Calu3 (cell line): ENCODE measurements around the gene MRPS25. TPM values are rescaled to one million over a fixed set of nuclear protein-coding genes. Genes with fewer than 3 reads are reported as not detected.
A peak's percentile ranks its signal among the peaks of the same experiment; 100 is the strongest.

Experiments
- BruUV-seq: library from RNA; stranded (reverse); fragments of 400-500 nt; replicated peaks from 2 replicates; lab custom pipeline; 2021; lab: Mats Ljungman, UMichigan
- CTCF ChIA-PET: fragments of 300-600 bp; sonication (Branson Sonifier 250); formaldehyde crosslinking; loops from one replicate; lab custom pipeline; 2022; ENCODE audit warnings: antibody characterized with exemption; lab: Charles Lee
- DNase-seq: peaks from one replicate; pipeline ENCODE4 v3.0.0; 2022
- H3K27ac Mint-ChIP-seq: one replicate; pipeline ENCODE4 v1.8.0; 2022; ENCODE audit warnings: mixed read lengths; ENCODE audit not compliant: unreplicated experiment
- H3K27me3 Mint-ChIP-seq: one replicate; pipeline ENCODE4 v1.8.0; 2022; ENCODE audit warnings: mixed read lengths; ENCODE audit not compliant: unreplicated experiment
- H3K36me3 Mint-ChIP-seq: one replicate; pipeline ENCODE4 v1.8.0; 2022; ENCODE audit warnings: mild to moderate bottlenecking, moderate library complexity, mixed read lengths; ENCODE audit not compliant: insufficient read depth, unreplicated experiment
- H3K4me1 Mint-ChIP-seq: one replicate; pipeline ENCODE4 v1.8.0; 2022; ENCODE audit warnings: mild to moderate bottlenecking, low read depth, mixed read lengths; ENCODE audit not compliant: unreplicated experiment
- H3K4me3 Mint-ChIP-seq: one replicate; pipeline ENCODE4 v1.8.0; 2022; ENCODE audit warnings: mild to moderate bottlenecking, low read depth, moderate library complexity, mixed read lengths; ENCODE audit not compliant: unreplicated experiment
- H3K9me3 Mint-ChIP-seq: one replicate; pipeline ENCODE4 v1.8.0; 2022; ENCODE audit warnings: low read depth, mixed read lengths; ENCODE audit not compliant: unreplicated experiment
- CTCF ChIP-seq: fragments of 200-600 bp; IDR thresholded peaks from one replicate; pipeline ENCODE4 v1.8.0; 2022; ENCODE audit warnings: antibody characterized with exemption; ENCODE audit not compliant: unreplicated experiment
- intact Hi-C: fragments of 100-400 bp; cut with micrococcal nuclease; formaldehyde crosslinking; loops from one replicate; pipeline ENCODE4 v1.10.0; 2022; ENCODE audit not compliant: unreplicated experiment
- total RNA-seq: library from RNA; stranded (reverse); gene quantifications from 2 replicates; pipeline ENCODE4 v1.2.3, GENCODE V29; 2022

MRPS25 gene
- total RNA-seq, 1 experiment from 2014 or later = 51.8 TPM

- intact Hi-C loops = no loop called here
- H3K4me3 Mint-ChIP-seq = no peak overlapping the region
- H3K9me3 Mint-ChIP-seq = no peaks in the 10 kb centered on the region
- CTCF ChIA-PET = no interaction called here
- DNase-seq = no peak
- no TSS peak for BruUV-seq
- H3K4me1 Mint-ChIP-seq = no peaks in the 10 kb centered on the region
- H3K27me3 Mint-ChIP-seq = no peaks in the 10 kb centered on the region
- H3K27ac Mint-ChIP-seq = no peak overlapping the region
- TF ChIP-seq CTCF = no peak
- no peaks in the 10 kb centered on the region for H3K36me3 Mint-ChIP-seq
Observed at GRCh38 chr3:15071699-15072098, 6.6 kb upstream of the MRPS25 start.

DNA sequence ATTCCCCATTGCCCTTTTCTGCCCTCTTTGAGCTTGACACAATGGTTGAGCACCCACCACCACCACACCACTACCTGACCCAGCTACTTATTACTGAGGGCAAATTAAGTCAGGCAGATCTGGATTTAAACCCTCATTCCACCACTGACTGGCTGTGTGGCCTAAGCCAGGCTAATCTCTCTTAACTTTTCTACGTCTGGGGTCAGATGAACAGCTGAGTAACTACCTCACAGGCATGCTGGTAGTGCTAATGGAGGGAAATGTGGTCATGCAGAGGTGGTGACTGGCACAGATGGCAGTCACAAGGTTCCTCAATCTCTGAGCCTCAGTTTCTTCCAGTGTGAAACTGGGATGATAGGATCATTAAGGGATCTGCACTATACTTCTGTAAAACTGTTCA, 4.3 kb upstream of the MRPS25 start:
- no peaks in the 10 kb centered on the region for H3K27me3 Mint-ChIP-seq
- H3K9me3 Mint-ChIP-seq = no peaks in the 10 kb centered on the region
- H3K4me3 Mint-ChIP-seq = no peak overlapping the region
- no peak for DNase-seq
- intact Hi-C loops = loop anchor here (5.0 kb wide), 1 partner anchor 142 kb away; no protein-coding TSS in a partner anchor
- BruUV-seq = no TSS peak
- H3K27ac Mint-ChIP-seq = no peak overlapping the region
- TF ChIP-seq CTCF = no peak
- H3K36me3 Mint-ChIP-seq = peaks cover 11% of the 10 kb centered on the region
- H3K4me1 Mint-ChIP-seq = no peaks in the 10 kb centered on the region
- CTCF ChIA-PET = no interaction called here

GRCh38 chr3:15066467-15066866, 1.4 kb upstream of the MRPS25 start:
- H3K4me3 Mint-ChIP-seq = no peak overlapping the region
- H3K9me3 Mint-ChIP-seq = no peaks in the 10 kb centered on the region
- H3K27me3 Mint-ChIP-seq = no peaks in the 10 kb centered on the region
- no TSS peak for BruUV-seq
- TF ChIP-seq CTCF = no peak
- peaks cover 14% of the 10 kb centered on the region for H3K4me1 Mint-ChIP-seq
- no peak for DNase-seq
- CTCF ChIA-PET = no interaction called here
- H3K27ac Mint-ChIP-seq = no peak overlapping the region
- peaks cover 17% of the 10 kb centered on the region for H3K36me3 Mint-ChIP-seq
- intact Hi-C loops = loop anchor here (5.0 kb wide), 1 partner anchor 139 kb away; no protein-coding TSS in a partner anchor

- CTCF ChIA-PET = interaction anchor here (0.8 to 1.7 kb wide), 2 partner anchors 14 to 21 kb away, joined by 3 to 8 read pairs; no protein-coding TSS in a partner anchor
- Mint-ChIP-seq H3K36me3 (peaks cover 17% of the 10 kb centered on the region), H3K4me1 (peaks cover 14% of the 10 kb centered on the region), H3K27me3 (no peaks in the 10 kb centered on the region), H3K9me3 (no peaks in the 10 kb centered on the region), H3K27ac (peak overlapping the region; percentile 77), H3K4me3 (peak overlapping the region; percentile 92)
- no TSS peak for BruUV-seq
- TF ChIP-seq CTCF = no peak
- intact Hi-C loops = loop anchor here (5.0 kb wide), 1 partner anchor 138 kb away; no protein-coding TSS in a partner anchor
- DNase-seq = no peak
Observed at GRCh38 chr3:15065550-15066007, 464 bp upstream of the MRPS25 start.
